ENCODE results near the gene TPD52L2.

Gene TPD52L2

DNA sequence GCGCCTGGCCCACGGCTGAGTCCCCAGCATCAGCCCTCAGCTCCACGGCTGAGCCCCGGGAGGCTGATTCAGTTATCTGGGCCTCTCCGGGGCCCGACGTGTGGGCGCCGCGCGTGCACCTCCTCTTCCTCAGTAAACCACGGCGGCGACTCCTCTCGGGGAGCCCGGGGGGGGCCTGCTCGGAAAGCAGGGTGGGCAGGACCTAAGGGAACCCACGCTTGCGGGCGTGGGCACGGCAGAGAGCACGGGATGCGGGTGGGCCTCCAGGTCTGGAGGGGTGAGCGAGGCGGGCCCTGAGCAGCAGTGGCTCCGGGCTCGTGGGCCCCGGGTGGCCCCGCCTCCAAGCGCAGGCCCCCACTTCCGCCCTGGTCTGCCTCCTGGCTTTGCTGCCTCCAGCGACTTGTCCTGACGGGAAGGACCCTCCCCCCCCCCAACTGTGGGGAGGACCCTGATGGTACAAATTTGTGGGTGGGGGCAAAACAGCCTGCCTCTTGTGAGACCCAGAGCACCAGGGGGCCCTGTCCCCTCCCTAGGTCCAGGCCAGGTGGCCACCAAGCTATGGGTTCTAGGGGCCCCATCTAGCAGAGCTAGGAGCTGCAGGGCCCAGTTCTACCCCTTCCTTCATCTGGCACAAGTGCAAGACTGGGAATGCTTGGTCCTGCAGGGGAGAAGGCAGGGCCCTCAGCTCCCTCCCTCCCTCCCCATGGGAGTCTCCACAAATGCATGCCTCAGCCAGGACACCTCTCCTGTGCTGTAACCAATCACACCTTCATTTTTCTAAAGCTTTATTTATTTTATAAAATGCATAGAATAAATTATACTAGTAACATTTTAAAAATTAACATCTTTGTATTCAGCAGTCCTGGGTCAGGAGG lies 74.2 kb downstream of the TPD52L2 start:
- Mint-ChIP-seq H3K9me3 (no peaks in the 10 kb centered on the region), H3K36me3 (peaks cover 1% of the 10 kb centered on the region), H3K4me1 (peaks cover 8% of the 10 kb centered on the region), H3K4me3 (no peak overlapping the region), H3K27me3 (no peaks in the 10 kb centered on the region), H3K27ac (no peak overlapping the region)

DNA sequence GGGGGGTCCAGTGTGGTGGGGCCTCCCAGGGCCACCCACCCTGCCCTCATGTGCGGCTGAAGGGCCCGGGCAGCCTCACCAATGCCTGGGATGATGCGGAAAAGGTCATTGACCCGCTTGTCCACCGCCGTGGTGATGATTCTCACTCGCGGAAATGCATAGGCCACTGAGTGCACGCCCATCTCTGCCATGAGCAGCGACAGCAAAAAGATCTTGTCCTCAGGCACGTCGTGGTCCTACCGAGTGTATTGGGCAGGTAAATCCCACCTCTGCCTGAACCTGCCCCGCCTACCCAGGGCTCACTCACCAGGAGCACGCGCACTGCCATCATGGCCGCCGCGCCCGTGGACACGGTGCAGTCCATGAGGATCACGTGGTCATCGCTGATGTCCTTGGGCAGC lies 75.0 kb downstream of the TPD52L2 start:
- no peaks in the 10 kb centered on the region for H3K9me3 Mint-ChIP-seq
- H3K27me3 Mint-ChIP-seq: no peaks in the 10 kb centered on the region
- H3K4me3 Mint-ChIP-seq: no peak overlapping the region
- H3K4me1 Mint-ChIP-seq: peaks cover 8% of the 10 kb centered on the region
- no peaks in the 10 kb centered on the region for H3K36me3 Mint-ChIP-seq
- H3K27ac Mint-ChIP-seq: no peak overlapping the region

GRCh38 chr20:63940472-63941266 lies 75.6 kb downstream of the TPD52L2 start:
- H3K9me3 Mint-ChIP-seq: no peaks in the 10 kb centered on the region
- H3K27ac Mint-ChIP-seq: no peak overlapping the region
- H3K4me1 Mint-ChIP-seq: peaks cover 8% of the 10 kb centered on the region
- H3K4me3 Mint-ChIP-seq: no peak overlapping the region
- no peaks in the 10 kb centered on the region for H3K27me3 Mint-ChIP-seq
- H3K36me3 Mint-ChIP-seq: no peaks in the 10 kb centered on the region
